Measurements from ENCODE around the gene RNASEH2B.
A peak's percentile ranks its signal among the peaks of the same experiment; 100 is the strongest.

Gene RNASEH2B

GRCh38 chr13:50909605-50910484, at the start of gene RNASEH2B:
RNASEH2B (plus strand) TSS chr13:50909791; CDS start chr13:50910077, 286 bp downstream.
- TF ChIP-seq CTCF (IDR thresholded peaks at IDR 0.05; ENCODE audit: extremely low read depth, missing control alignments): no peak

GRCh38 chr13:50864492-50864891, 45.1 kb upstream of the RNASEH2B start:
- no peak for DNase-seq (ENCODE audit: low spot score)
- TF ChIP-seq CTCF (IDR thresholded peaks at IDR 0.05; ENCODE audit: extremely low read depth, missing control alignments): no peak

More at GRCh38 chr13:50909605-50910484, at the start of gene RNASEH2B:
- peak; percentile 84 for DNase-seq (ENCODE audit: low spot score)

GRCh38 chr13:50866817-50867636, 42.6 kb upstream of the RNASEH2B start:
- no peak for TF ChIP-seq CTCF (IDR thresholded peaks at IDR 0.05; ENCODE audit: extremely low read depth, missing control alignments)
- DNase-seq (ENCODE audit: low spot score): no peak

GRCh38 chr13:50867637-50867945, 42.0 kb upstream of the RNASEH2B start:
- no peak for DNase-seq (ENCODE audit: low spot score)

GRCh38 chr13:50871405-50871804, 38.2 kb upstream of the RNASEH2B start:
- DNase-seq (ENCODE audit: low spot score): no peak
- TF ChIP-seq CTCF (IDR thresholded peaks at IDR 0.05; ENCODE audit: extremely low read depth, missing control alignments): no peak

More at GRCh38 chr13:50867637-50867945, 42.0 kb upstream of the RNASEH2B start:
- no peak for TF ChIP-seq CTCF (IDR thresholded peaks at IDR 0.05; ENCODE audit: extremely low read depth, missing control alignments)

GRCh38 chr13:50873467-50873866, 36.1 kb upstream of the RNASEH2B start:
- no peak for DNase-seq (ENCODE audit: low spot score)
- no peak for TF ChIP-seq CTCF (IDR thresholded peaks at IDR 0.05; ENCODE audit: extremely low read depth, missing control alignments)

- DNase-seq (ENCODE audit: low spot score): no peak
- no peak for TF ChIP-seq CTCF (IDR thresholded peaks at IDR 0.05; ENCODE audit: extremely low read depth, missing control alignments)
These were observed 35.6 kb upstream of the RNASEH2B start for GRCh38 chr13:50873991-50874390.
